ENCODE measurements around the gene CCDC154. TPM values are rescaled to one million over a fixed set of nuclear protein-coding genes. Genes with fewer than 3 reads are reported as not detected.

Gene CCDC154
- polyA plus RNA-seq, 1 donor = 2.9 TPM

GRCh38 chr16:1461146-1461545 is 16.8 kb upstream of the CCDC154 start:
- peaks cover 6% of the 10 kb centered on the region for H3K9me3 ChIP-seq (ENCODE audit: control insufficient read depth, low read depth, low read length)
- no peak overlapping the region for H3K4me3 ChIP-seq (ENCODE audit: low read length)
- H3K36me3 ChIP-seq (ENCODE audit: control insufficient read depth, insufficient read depth, low read length) = peaks cover 47% of the 10 kb centered on the region
- no peaks in the 10 kb centered on the region for H3K27me3 ChIP-seq (ENCODE audit: control insufficient read depth, insufficient read depth, low read length)
- H3K27ac ChIP-seq (ENCODE audit: low read length) = no peak overlapping the region
- no CpG with 5 or more reads among the region's 24 CpGs for WGBS (ENCODE audit: insufficient coverage, low lambda C conversion rate)
- H3K4me1 ChIP-seq (ENCODE audit: control insufficient read depth, insufficient read depth, low read length) = no peaks in the 10 kb centered on the region
- no peak for DNase-seq

- Histone ChIP-seq H3K9me3 (ENCODE audit: control insufficient read depth, low read depth, low read length) (peaks cover 6% of the 10 kb centered on the region), H3K36me3 (ENCODE audit: control insufficient read depth, insufficient read depth, low read length) (peaks cover 51% of the 10 kb centered on the region), H3K4me1 (ENCODE audit: control insufficient read depth, insufficient read depth, low read length) (no peaks in the 10 kb centered on the region), H3K27ac (ENCODE audit: low read length) (no peak overlapping the region), H3K27me3 (ENCODE audit: control insufficient read depth, insufficient read depth, low read length) (no peaks in the 10 kb centered on the region), H3K4me3 (ENCODE audit: low read length) (no peak overlapping the region)
- no CpG with 5 or more reads among the region's 30 CpGs for WGBS (ENCODE audit: insufficient coverage, low lambda C conversion rate)
- no peak for DNase-seq
Measured at GRCh38 chr16:1460602-1461138, 16.3 kb upstream of the CCDC154 start.

- no CpG with 5 or more reads among the region's 10 CpGs for WGBS (ENCODE audit: insufficient coverage, low lambda C conversion rate)
- peaks cover 58% of the 10 kb centered on the region for H3K36me3 ChIP-seq (ENCODE audit: control insufficient read depth, insufficient read depth, low read length)
- no peak overlapping the region for H3K4me3 ChIP-seq (ENCODE audit: low read length)
- no peaks in the 10 kb centered on the region for H3K4me1 ChIP-seq (ENCODE audit: control insufficient read depth, insufficient read depth, low read length)
- H3K9me3 ChIP-seq (ENCODE audit: control insufficient read depth, low read depth, low read length) = peaks cover 6% of the 10 kb centered on the region
- DNase-seq = no peak
- H3K27me3 ChIP-seq (ENCODE audit: control insufficient read depth, insufficient read depth, low read length) = no peaks in the 10 kb centered on the region
- H3K27ac ChIP-seq (ENCODE audit: low read length) = no peak overlapping the region
Measured at GRCh38 chr16:1459967-1460366, 15.6 kb upstream of the CCDC154 start.

GRCh38 chr16:1458977-1459341 is 14.6 kb upstream of the CCDC154 start:
- Histone ChIP-seq H3K4me3 (ENCODE audit: low read length) (no peak overlapping the region), H3K27ac (ENCODE audit: low read length) (no peak overlapping the region), H3K27me3 (ENCODE audit: control insufficient read depth, insufficient read depth, low read length) (no peaks in the 10 kb centered on the region), H3K9me3 (ENCODE audit: control insufficient read depth, low read depth, low read length) (peaks cover 6% of the 10 kb centered on the region), H3K36me3 (ENCODE audit: control insufficient read depth, insufficient read depth, low read length) (peaks cover 63% of the 10 kb centered on the region), H3K4me1 (ENCODE audit: control insufficient read depth, insufficient read depth, low read length) (no peaks in the 10 kb centered on the region)
- WGBS (ENCODE audit: insufficient coverage, low lambda C conversion rate) = no CpG with 5 or more reads among the region's 14 CpGs
- DNase-seq = no peak

- Histone ChIP-seq H3K4me3 (ENCODE audit: low read length) (no peak overlapping the region), H3K27ac (ENCODE audit: low read length) (no peak overlapping the region), H3K36me3 (ENCODE audit: control insufficient read depth, insufficient read depth, low read length) (peaks cover 64% of the 10 kb centered on the region), H3K27me3 (ENCODE audit: control insufficient read depth, insufficient read depth, low read length) (no peaks in the 10 kb centered on the region), H3K4me1 (ENCODE audit: control insufficient read depth, insufficient read depth, low read length) (no peaks in the 10 kb centered on the region), H3K9me3 (ENCODE audit: control insufficient read depth, low read depth, low read length) (peaks cover 6% of the 10 kb centered on the region)
- DNase-seq = no peak
- no CpG with 5 or more reads among the region's 26 CpGs for WGBS (ENCODE audit: insufficient coverage, low lambda C conversion rate)
Measured at GRCh38 chr16:1458336-1458976, 14.1 kb upstream of the CCDC154 start.

- no CpG with 5 or more reads among the region's 42 CpGs for WGBS (ENCODE audit: insufficient coverage, low lambda C conversion rate)
- Histone ChIP-seq H3K36me3 (ENCODE audit: control insufficient read depth, insufficient read depth, low read length) (peaks cover 70% of the 10 kb centered on the region), H3K27me3 (ENCODE audit: control insufficient read depth, insufficient read depth, low read length) (no peaks in the 10 kb centered on the region), H3K27ac (ENCODE audit: low read length) (no peak overlapping the region), H3K4me1 (ENCODE audit: control insufficient read depth, insufficient read depth, low read length) (no peaks in the 10 kb centered on the region), H3K4me3 (ENCODE audit: low read length) (no peak overlapping the region), H3K9me3 (ENCODE audit: control insufficient read depth, low read depth, low read length) (peaks cover 6% of the 10 kb centered on the region)
- no peak for DNase-seq
Measured at GRCh38 chr16:1457489-1458245, 13.3 kb upstream of the CCDC154 start.

GRCh38 chr16:1456951-1457350 is 12.6 kb upstream of the CCDC154 start:
- Histone ChIP-seq H3K27me3 (ENCODE audit: control insufficient read depth, insufficient read depth, low read length) (no peaks in the 10 kb centered on the region), H3K4me1 (ENCODE audit: control insufficient read depth, insufficient read depth, low read length) (no peaks in the 10 kb centered on the region), H3K9me3 (ENCODE audit: control insufficient read depth, low read depth, low read length) (peaks cover 6% of the 10 kb centered on the region), H3K36me3 (ENCODE audit: control insufficient read depth, insufficient read depth, low read length) (peaks cover 77% of the 10 kb centered on the region), H3K4me3 (ENCODE audit: low read length) (no peak overlapping the region), H3K27ac (ENCODE audit: low read length) (no peak overlapping the region)
- WGBS (ENCODE audit: insufficient coverage, low lambda C conversion rate) = no CpG with 5 or more reads among the region's 16 CpGs
- no peak for DNase-seq

- H3K4me3 ChIP-seq (ENCODE audit: low read length) = no peak overlapping the region
- peaks cover 79% of the 10 kb centered on the region for H3K36me3 ChIP-seq (ENCODE audit: control insufficient read depth, insufficient read depth, low read length)
- H3K27me3 ChIP-seq (ENCODE audit: control insufficient read depth, insufficient read depth, low read length) = no peaks in the 10 kb centered on the region
- DNase-seq = no peak
- no peaks in the 10 kb centered on the region for H3K4me1 ChIP-seq (ENCODE audit: control insufficient read depth, insufficient read depth, low read length)
- peaks cover under 1% of the 10 kb centered on the region for H3K9me3 ChIP-seq (ENCODE audit: control insufficient read depth, low read depth, low read length)
- WGBS (ENCODE audit: insufficient coverage, low lambda C conversion rate) = no CpG with 5 or more reads among the region's 41 CpGs
- no peak overlapping the region for H3K27ac ChIP-seq (ENCODE audit: low read length)
Measured at GRCh38 chr16:1455190-1456171, 11.1 kb upstream of the CCDC154 start.

- Histone ChIP-seq H3K27ac (ENCODE audit: low read length) (no peak overlapping the region), H3K27me3 (ENCODE audit: control insufficient read depth, insufficient read depth, low read length) (no peaks in the 10 kb centered on the region), H3K9me3 (ENCODE audit: control insufficient read depth, low read depth, low read length) (no peaks in the 10 kb centered on the region), H3K4me3 (ENCODE audit: low read length) (no peak overlapping the region), H3K36me3 (ENCODE audit: control insufficient read depth, insufficient read depth, low read length) (peaks cover 80% of the 10 kb centered on the region), H3K4me1 (ENCODE audit: control insufficient read depth, insufficient read depth, low read length) (no peaks in the 10 kb centered on the region)
- WGBS (ENCODE audit: insufficient coverage, low lambda C conversion rate) = no CpG with 5 or more reads among the region's 17 CpGs
- DNase-seq = no peak
Measured at GRCh38 chr16:1454561-1454960, 10.2 kb upstream of the CCDC154 start.

- Histone ChIP-seq H3K36me3 (ENCODE audit: control insufficient read depth, insufficient read depth, low read length) (peaks cover 87% of the 10 kb centered on the region), H3K4me1 (ENCODE audit: control insufficient read depth, insufficient read depth, low read length) (no peaks in the 10 kb centered on the region), H3K9me3 (ENCODE audit: control insufficient read depth, low read depth, low read length) (no peaks in the 10 kb centered on the region), H3K4me3 (ENCODE audit: low read length) (no peak overlapping the region), H3K27ac (ENCODE audit: low read length) (no peak overlapping the region), H3K27me3 (ENCODE audit: control insufficient read depth, insufficient read depth, low read length) (no peaks in the 10 kb centered on the region)
- WGBS (ENCODE audit: insufficient coverage, low lambda C conversion rate) = no CpG with 5 or more reads among the region's 19 CpGs
- no peak for DNase-seq
Measured at GRCh38 chr16:1453316-1453715, 9.0 kb upstream of the CCDC154 start.

All from large intestine (tissue), 3 donors.